GM19025 (cell line): ENCODE results near the gene DPYSL5.

Experiments
- ATAC-seq: cut with Tn5 transposase; IDR thresholded peaks from one replicate; pipeline ENCODE4 v1.9.1; 2021; ENCODE audit warnings: mild to moderate bottlenecking, low read depth, moderate library complexity; ENCODE audit not compliant: unreplicated experiment

Gene DPYSL5

GRCh38 chr2:26982102-26982742 is 134.3 kb downstream of the DPYSL5 start:
- ATAC-seq: no peak

- no peak for ATAC-seq
Observed at GRCh38 chr2:26983746-26984145, 135.8 kb downstream of the DPYSL5 start.

- no peak for ATAC-seq
Observed at GRCh38 chr2:26985807-26986206, 137.9 kb downstream of the DPYSL5 start.

GRCh38 chr2:26986576-26986975 is 138.6 kb downstream of the DPYSL5 start:
- ATAC-seq: no peak

GRCh38 chr2:26988058-26988860 is 140.3 kb downstream of the DPYSL5 start:
- no peak for ATAC-seq

GRCh38 chr2:26989156-26989555 is 141.2 kb downstream of the DPYSL5 start:
- ATAC-seq: no peak

- ATAC-seq: no peak
Observed at GRCh38 chr2:26991717-26992116, 143.8 kb downstream of the DPYSL5 start.

- no peak for ATAC-seq
Observed at GRCh38 chr2:26993768-26994167, 145.8 kb downstream of the DPYSL5 start.

- no peak for ATAC-seq
Observed at GRCh38 chr2:26994983-26995382, 147.1 kb downstream of the DPYSL5 start.

GRCh38 chr2:26997394-26997793 is 149.5 kb downstream of the DPYSL5 start:
- no peak for ATAC-seq

- no peak for ATAC-seq
Observed at GRCh38 chr2:26998323-26998722, 150.4 kb downstream of the DPYSL5 start.
